NT2/D1 (cell line): ENCODE measurements around the gene SLIT1.

ENCODE experiments used
- DNase-seq: peaks from one replicate; pipeline ENCODE4 v3.0.0-alpha.2; 2011; ENCODE audit warnings: low read depth, low spot score
- H3K27me3 ChIP-seq: 2 replicates; pipeline ENCODE4 v1.6.0; 2011; ENCODE audit warnings: mild to moderate bottlenecking; ENCODE audit not compliant: insufficient read length, insufficient read depth
- H3K36me3 ChIP-seq: 2 replicates; pipeline ENCODE4 v1.6.1; 2011; ENCODE audit warnings: mild to moderate bottlenecking, low read length, mixed read lengths; ENCODE audit not compliant: insufficient read depth, insufficient read length
- H3K4me1 ChIP-seq: 2 replicates; pipeline ENCODE4 v1.5.1; 2011; ENCODE audit not compliant: insufficient read depth, insufficient read length
- H3K4me3 ChIP-seq: 2 replicates; pipeline ENCODE4 v1.5.1; 2011; ENCODE audit warnings: low read depth; ENCODE audit not compliant: insufficient read length
- H3K9ac ChIP-seq: 2 replicates; pipeline ENCODE4 v1.6.0; 2011; ENCODE audit warnings: low read depth; ENCODE audit not compliant: insufficient read length
- H3K9me3 ChIP-seq: 2 replicates; pipeline ENCODE4 v1.5.1; 2011; ENCODE audit warnings: mild to moderate bottlenecking, low read length; ENCODE audit not compliant: insufficient read depth
- SUZ12 ChIP-seq: IDR thresholded peaks from 2 replicates; pipeline ENCODE4 v1.6.1; 2011; ENCODE audit not compliant: insufficient read length, insufficient read depth; ENCODE audit errors: extremely low read depth
- YY1 ChIP-seq: IDR thresholded peaks from 2 replicates; pipeline ENCODE4 v1.6.1; 2011; ENCODE audit not compliant: insufficient read length, insufficient read depth
- ZNF274 ChIP-seq: IDR thresholded peaks from 2 replicates; pipeline ENCODE4 v1.6.1; 2011; ENCODE audit warnings: mild to moderate bottlenecking, low read depth, low read length

SLIT1 gene

GRCh38 chr10:97003151-97003803, 182.5 kb downstream of the SLIT1 start:
- Histone ChIP-seq H3K4me1 (no peaks in the 10 kb centered on the region), H3K9ac (no peak overlapping the region), H3K4me3 (no peak overlapping the region), H3K27me3 (no peaks in the 10 kb centered on the region), H3K9me3 (peaks cover 17% of the 10 kb centered on the region), H3K36me3 (no peaks in the 10 kb centered on the region)
- TF ChIP-seq YY1 (no peak), ZNF274 (no peak), SUZ12 (no peak)
- DNase-seq = no peak

- no peak overlapping the region for H3K4me3 ChIP-seq
- no peaks in the 10 kb centered on the region for H3K36me3 ChIP-seq
- H3K4me1 ChIP-seq = no peaks in the 10 kb centered on the region
Measured at GRCh38 chr10:97002670-97003069, 183.1 kb downstream of the SLIT1 start.

GRCh38 chr10:97001183-97001991, 184.4 kb downstream of the SLIT1 start:
- Histone ChIP-seq H3K4me1 (no peaks in the 10 kb centered on the region), H3K36me3 (no peaks in the 10 kb centered on the region), H3K27me3 (no peaks in the 10 kb centered on the region), H3K9me3 (peaks cover under 1% of the 10 kb centered on the region; the same call in 1 of the 2 replicates), H3K4me3 (no peak overlapping the region), H3K9ac (no peak overlapping the region)
- no peak for DNase-seq
- no peak for TF ChIP-seq YY1
- TF ChIP-seq ZNF274 = no peak
- TF ChIP-seq SUZ12 = no peak

More at GRCh38 chr10:97002670-97003069, 183.1 kb downstream of the SLIT1 start:
- H3K9ac ChIP-seq = no peak overlapping the region
- TF ChIP-seq ZNF274 (no peak), SUZ12 (no peak), YY1 (no peak)
- H3K9me3 ChIP-seq = peaks cover 13% of the 10 kb centered on the region
- no peak for DNase-seq
- no peaks in the 10 kb centered on the region for H3K27me3 ChIP-seq

- Histone ChIP-seq H3K36me3 (no peaks in the 10 kb centered on the region), H3K4me3 (no peak overlapping the region), H3K9me3 (no peaks in the 10 kb centered on the region), H3K9ac (no peak overlapping the region), H3K4me1 (no peaks in the 10 kb centered on the region), H3K27me3 (no peaks in the 10 kb centered on the region)
- TF ChIP-seq ZNF274 = no peak
- no peak for TF ChIP-seq YY1
- TF ChIP-seq SUZ12 = no peak
- DNase-seq = no peak
Measured at GRCh38 chr10:97000487-97001182, 185.1 kb downstream of the SLIT1 start.

- Histone ChIP-seq H3K9ac (no peak overlapping the region), H3K27me3 (no peaks in the 10 kb centered on the region), H3K36me3 (no peaks in the 10 kb centered on the region), H3K4me3 (no peak overlapping the region), H3K9me3 (no peaks in the 10 kb centered on the region), H3K4me1 (no peaks in the 10 kb centered on the region)
- no peak for DNase-seq
- no peak for TF ChIP-seq ZNF274
- no peak for TF ChIP-seq YY1
- TF ChIP-seq SUZ12 = no peak
Measured at GRCh38 chr10:96999987-97000386, 185.8 kb downstream of the SLIT1 start.

- no peaks in the 10 kb centered on the region for H3K36me3 ChIP-seq
Measured at GRCh38 chr10:96999337-96999736, 186.4 kb downstream of the SLIT1 start.

More at GRCh38 chr10:96999337-96999736, 186.4 kb downstream of the SLIT1 start:
- H3K9me3 ChIP-seq = no peaks in the 10 kb centered on the region
- no peak overlapping the region for H3K9ac ChIP-seq
- no peak overlapping the region for H3K4me3 ChIP-seq
- DNase-seq = no peak
- no peaks in the 10 kb centered on the region for H3K4me1 ChIP-seq
- TF ChIP-seq YY1 (no peak), SUZ12 (no peak), ZNF274 (no peak)
- no peaks in the 10 kb centered on the region for H3K27me3 ChIP-seq
